Loucy (cell line): ENCODE data around the gene CCHCR1.

ENCODE experiments used
- H2AFZ ChIP-seq: fragments of 200-600 bp; sonication (generic); 2 replicates; pipeline ENCODE4 v1.6.0; 2016; ENCODE audit warnings: antibody characterized with exemption, mild to moderate bottlenecking, low read length, moderate library complexity
- H3F3A ChIP-seq: fragments of 200-600 bp; 2 replicates; pipeline ENCODE4 v1.6.0; 2016; ENCODE audit warnings: antibody characterized with exemption, low read depth, mild to moderate bottlenecking
- H3K27me3 ChIP-seq: fragments of 200-600 bp; sonication (generic); 2 replicates; pipeline ENCODE4 v1.6.1; 2014; ENCODE audit warnings: low read length, mild to moderate bottlenecking; ENCODE audit not compliant: insufficient read depth, poor library complexity, severe bottlenecking
- H3K36me3 ChIP-seq: fragments of 200-600 bp; sonication (generic); 2 replicates; pipeline ENCODE4 v1.6.1; 2016; ENCODE audit warnings: low read length; ENCODE audit not compliant: insufficient read depth
- H3K4me1 ChIP-seq: fragments of 200-600 bp; sonication (generic); 2 replicates; pipeline ENCODE4 v1.5.1; 2014; ENCODE audit warnings: low read length, mild to moderate bottlenecking; ENCODE audit not compliant: insufficient read depth, poor library complexity, severe bottlenecking
- H3K4me2 ChIP-seq: fragments of 200-600 bp; sonication (generic); 2 replicates; pipeline ENCODE4 v1.6.0; 2014; ENCODE audit warnings: antibody characterized with exemption, low read length, low read depth, mild to moderate bottlenecking; ENCODE audit not compliant: poor library complexity, severe bottlenecking
- H3K4me3 ChIP-seq: fragments of 200-600 bp; sonication (generic); 2 replicates; pipeline ENCODE4 v1.5.1; 2014; ENCODE audit warnings: low read length, mild to moderate bottlenecking, mixed read lengths; ENCODE audit not compliant: poor library complexity, severe bottlenecking
- H3K79me2 ChIP-seq: fragments of 200-600 bp; sonication (generic); 2 replicates; pipeline ENCODE4 v1.6.1; 2014; ENCODE audit warnings: low read length; ENCODE audit not compliant: insufficient read depth
- H3K9ac ChIP-seq: fragments of 200-600 bp; sonication (generic); 2 replicates; pipeline ENCODE4 v1.6.0; 2014; ENCODE audit warnings: mild to moderate bottlenecking, low read depth, low read length, moderate library complexity; ENCODE audit not compliant: poor library complexity, severe bottlenecking
- H3K9me2 ChIP-seq: fragments of 200-600 bp; sonication (generic); replicated peaks from 2 replicates; pipeline ENCODE4 v1.6.1; 2016; ENCODE audit warnings: low read depth, low read length, mixed read lengths
- H3K9me3 ChIP-seq: fragments of 200-600 bp; sonication (generic); 2 replicates; pipeline ENCODE4 v1.6.1; 2014; ENCODE audit warnings: mild to moderate bottlenecking, antibody characterized with exemption, low read length, low read depth; ENCODE audit not compliant: insufficient read depth
- H4K20me1 ChIP-seq: fragments of 200-600 bp; sonication (generic); 2 replicates; pipeline ENCODE4 v1.6.0; 2014; ENCODE audit warnings: antibody characterized with exemption, low read length, mild to moderate bottlenecking; ENCODE audit not compliant: insufficient read depth, poor library complexity, severe bottlenecking
- EZH2phosphoT487 ChIP-seq: fragments of 200-600 bp; IDR thresholded peaks from 2 replicates; pipeline ENCODE4 v1.6.1; 2018; ENCODE audit warnings: antibody characterized with exemption, mild to moderate bottlenecking, moderate library complexity, borderline replicate concordance
- TF ChIP-seq, protein P1 (sequence below): fragments of 200-600 bp; sonication (generic); conservative IDR thresholded peaks from 2 replicates; pipeline ENCODE4 v1.5.1; 2014; ENCODE audit warnings: mild to moderate bottlenecking, antibody characterized with exemption, low read length

The CCHCR1 gene

DNA sequence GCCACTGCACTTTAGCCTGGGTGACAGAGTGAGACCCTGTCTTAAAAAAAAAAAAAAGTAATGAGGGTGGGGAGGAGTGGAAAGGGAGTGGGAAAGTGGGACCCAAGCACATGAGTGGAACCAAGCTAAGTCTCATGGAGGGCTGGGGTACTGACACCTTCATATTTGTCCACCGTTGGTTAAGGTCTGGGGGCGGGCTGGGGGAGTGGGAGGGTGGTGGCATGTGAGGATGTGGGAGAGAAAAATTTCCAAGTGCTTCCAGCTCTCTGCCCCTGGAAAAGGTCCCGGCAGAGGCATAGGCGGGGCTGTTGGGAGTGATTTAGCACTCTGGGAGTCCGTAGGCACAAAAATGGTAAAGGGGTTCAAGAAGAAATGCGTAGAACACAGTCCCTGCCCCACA lies 24.8 kb downstream of the CCHCR1 start:
- H3K9me3 ChIP-seq: no peaks in the 10 kb centered on the region
- H3K4me1 ChIP-seq: peaks cover 3% of the 10 kb centered on the region
- no peaks in the 10 kb centered on the region for H3K79me2 ChIP-seq
- H3F3A ChIP-seq: no peaks in the 10 kb centered on the region
- H3K27me3 ChIP-seq: no peaks in the 10 kb centered on the region
- H3K9ac ChIP-seq: no peak overlapping the region
- no peaks in the 10 kb centered on the region for H3K36me3 ChIP-seq
- H3K4me3 ChIP-seq: no peak overlapping the region
- no peak overlapping the region for H2AFZ ChIP-seq
- H4K20me1 ChIP-seq: no peaks in the 10 kb centered on the region
- H3K9me2 ChIP-seq: no peaks in the 10 kb centered on the region
- no peak overlapping the region for H3K4me2 ChIP-seq
- no peak for TF ChIP-seq EZH2phosphoT487
- TF ChIP-seq, protein P1, sequence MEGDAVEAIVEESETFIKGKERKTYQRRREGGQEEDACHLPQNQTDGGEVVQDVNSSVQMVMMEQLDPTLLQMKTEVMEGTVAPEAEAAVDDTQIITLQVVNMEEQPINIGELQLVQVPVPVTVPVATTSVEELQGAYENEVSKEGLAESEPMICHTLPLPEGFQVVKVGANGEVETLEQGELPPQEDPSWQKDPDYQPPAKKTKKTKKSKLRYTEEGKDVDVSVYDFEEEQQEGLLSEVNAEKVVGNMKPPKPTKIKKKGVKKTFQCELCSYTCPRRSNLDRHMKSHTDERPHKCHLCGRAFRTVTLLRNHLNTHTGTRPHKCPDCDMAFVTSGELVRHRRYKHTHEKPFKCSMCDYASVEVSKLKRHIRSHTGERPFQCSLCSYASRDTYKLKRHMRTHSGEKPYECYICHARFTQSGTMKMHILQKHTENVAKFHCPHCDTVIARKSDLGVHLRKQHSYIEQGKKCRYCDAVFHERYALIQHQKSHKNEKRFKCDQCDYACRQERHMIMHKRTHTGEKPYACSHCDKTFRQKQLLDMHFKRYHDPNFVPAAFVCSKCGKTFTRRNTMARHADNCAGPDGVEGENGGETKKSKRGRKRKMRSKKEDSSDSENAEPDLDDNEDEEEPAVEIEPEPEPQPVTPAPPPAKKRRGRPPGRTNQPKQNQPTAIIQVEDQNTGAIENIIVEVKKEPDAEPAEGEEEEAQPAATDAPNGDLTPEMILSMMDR: no peak

DNA sequence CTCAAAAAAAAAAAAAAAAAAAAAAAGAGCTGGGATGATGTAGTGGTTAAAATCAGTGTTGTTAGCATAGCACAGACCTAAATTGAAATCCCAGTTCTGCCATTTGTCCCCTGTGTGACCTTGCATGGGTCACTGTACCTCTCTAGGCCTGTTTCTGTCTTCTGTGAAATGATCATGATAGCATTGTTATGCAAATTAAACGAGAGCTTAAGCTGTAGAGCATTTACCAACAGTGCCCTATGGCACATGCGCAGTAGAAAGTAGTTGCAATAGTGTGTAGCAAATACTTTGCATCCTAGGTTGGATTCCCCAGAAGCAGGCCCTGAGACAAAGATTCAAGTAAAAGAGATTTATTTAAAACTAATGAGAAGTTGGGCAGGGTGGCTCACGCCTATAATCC lies 26.0 kb downstream of the CCHCR1 start:
- no peak for TF ChIP-seq EZH2phosphoT487
- TF ChIP-seq, protein P1: no peak

DNA sequence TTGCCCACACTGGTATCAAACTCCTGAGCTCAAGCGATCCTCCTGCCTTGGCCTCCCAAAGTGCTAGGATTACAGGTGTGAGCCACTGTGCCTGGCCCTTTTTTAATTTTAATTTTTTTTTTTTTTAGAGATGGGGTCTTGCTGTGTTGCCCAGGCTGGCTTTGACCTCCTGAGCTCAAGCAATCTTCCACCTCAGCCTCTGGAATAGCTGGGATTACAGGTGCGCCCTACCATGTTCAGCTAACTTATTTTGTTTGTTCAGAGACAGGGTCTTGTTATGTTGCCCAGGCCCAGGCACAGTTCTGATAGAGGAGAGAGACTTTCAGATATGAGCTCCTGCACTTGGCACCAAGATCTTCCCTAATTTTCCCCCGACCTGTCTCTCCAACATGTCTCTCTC lies 26.9 kb downstream of the CCHCR1 start:
- Histone ChIP-seq H3K4me1 (peaks cover 3% of the 10 kb centered on the region), H3K4me3 (no peak overlapping the region), H3K27me3 (no peaks in the 10 kb centered on the region), H3K9me2 (no peaks in the 10 kb centered on the region), H3K9me3 (no peaks in the 10 kb centered on the region), H2AFZ (no peak overlapping the region), H3F3A (no peaks in the 10 kb centered on the region), H3K9ac (no peak overlapping the region), H3K79me2 (no peaks in the 10 kb centered on the region), H4K20me1 (no peaks in the 10 kb centered on the region), H3K4me2 (no peak overlapping the region), H3K36me3 (no peaks in the 10 kb centered on the region)
- TF ChIP-seq, protein P1: no peak
- TF ChIP-seq EZH2phosphoT487: no peak

More for the DNA sequence above, 26.0 kb downstream of the CCHCR1 start:
- H3K4me2 ChIP-seq: no peak overlapping the region
- no peak overlapping the region for H3K9ac ChIP-seq
- no peaks in the 10 kb centered on the region for H3K36me3 ChIP-seq
- no peaks in the 10 kb centered on the region for H3F3A ChIP-seq
- no peak overlapping the region for H2AFZ ChIP-seq
- no peaks in the 10 kb centered on the region for H3K9me2 ChIP-seq
- H3K27me3 ChIP-seq: no peaks in the 10 kb centered on the region
- H4K20me1 ChIP-seq: no peaks in the 10 kb centered on the region
- H3K9me3 ChIP-seq: no peaks in the 10 kb centered on the region
- no peaks in the 10 kb centered on the region for H3K79me2 ChIP-seq
- no peak overlapping the region for H3K4me3 ChIP-seq
- H3K4me1 ChIP-seq: peaks cover 3% of the 10 kb centered on the region
